ENCODE results near the gene CCT2.

Gene CCT2

GRCh38 chr12:69585189-69586062, at the start of gene CCT2:
TSS of gene CCT2 (plus strand) at chr12:69585459. CDS start at chr12:69585522, 63 bp downstream.
- in situ Hi-C loops (cut with HindIII; ENCODE audit: low sequenced_read_pairs) = no loop called here

GRCh38 chr12:69540987-69541386, 44.3 kb upstream of the CCT2 start:
- in situ Hi-C loops (cut with HindIII; ENCODE audit: low sequenced_read_pairs) = no loop called here

GRCh38 chr12:69544087-69544486, 41.2 kb upstream of the CCT2 start:
- in situ Hi-C loops (cut with HindIII; ENCODE audit: low sequenced_read_pairs) = no loop called here

- in situ Hi-C loops (cut with HindIII; ENCODE audit: low sequenced_read_pairs) = no loop called here
Observed at GRCh38 chr12:69545081-69545480, 40.2 kb upstream of the CCT2 start.

- in situ Hi-C loops (cut with HindIII; ENCODE audit: low sequenced_read_pairs) = no loop called here
Observed at GRCh38 chr12:69546693-69547438, 38.4 kb upstream of the CCT2 start.

- in situ Hi-C loops (cut with HindIII; ENCODE audit: low sequenced_read_pairs) = no loop called here
Observed at GRCh38 chr12:69548687-69549086, 36.6 kb upstream of the CCT2 start.

- in situ Hi-C loops (cut with HindIII; ENCODE audit: low sequenced_read_pairs) = no loop called here
Observed at GRCh38 chr12:69550569-69551350, 34.5 kb upstream of the CCT2 start.

GRCh38 chr12:69553628-69554248, 31.5 kb upstream of the CCT2 start:
- in situ Hi-C loops (cut with HindIII; ENCODE audit: low sequenced_read_pairs) = no loop called here

GRCh38 chr12:69555461-69555860, 29.8 kb upstream of the CCT2 start:
- in situ Hi-C loops (cut with HindIII; ENCODE audit: low sequenced_read_pairs) = no loop called here

GRCh38 chr12:69556383-69556782, 28.9 kb upstream of the CCT2 start:
- in situ Hi-C loops (cut with HindIII; ENCODE audit: low sequenced_read_pairs) = no loop called here

- in situ Hi-C loops (cut with HindIII; ENCODE audit: low sequenced_read_pairs) = no loop called here
Observed at GRCh38 chr12:69563166-69563762, 22.0 kb upstream of the CCT2 start.

GRCh38 chr12:69566603-69567002, 18.7 kb upstream of the CCT2 start:
- in situ Hi-C loops (cut with HindIII; ENCODE audit: low sequenced_read_pairs) = no loop called here

GRCh38 chr12:69569236-69569635, 16.0 kb upstream of the CCT2 start:
- in situ Hi-C loops (cut with HindIII; ENCODE audit: low sequenced_read_pairs) = no loop called here

GRCh38 chr12:69570000-69570516, 15.2 kb upstream of the CCT2 start:
- in situ Hi-C loops (cut with HindIII; ENCODE audit: low sequenced_read_pairs) = no loop called here

- in situ Hi-C loops (cut with HindIII; ENCODE audit: low sequenced_read_pairs) = no loop called here
Observed at GRCh38 chr12:69570545-69571399, 14.5 kb upstream of the CCT2 start.

GRCh38 chr12:69575346-69575745, 9.9 kb upstream of the CCT2 start:
- in situ Hi-C loops (cut with HindIII; ENCODE audit: low sequenced_read_pairs) = no loop called here

GRCh38 chr12:69578283-69578682, 7.0 kb upstream of the CCT2 start:
- in situ Hi-C loops (cut with HindIII; ENCODE audit: low sequenced_read_pairs) = no loop called here

- in situ Hi-C loops (cut with HindIII; ENCODE audit: low sequenced_read_pairs) = no loop called here
Observed at GRCh38 chr12:69579029-69579428, 6.2 kb upstream of the CCT2 start.

- in situ Hi-C loops (cut with HindIII; ENCODE audit: low sequenced_read_pairs) = no loop called here
Observed at GRCh38 chr12:69580074-69580473, 5.2 kb upstream of the CCT2 start.
